Adrenal gland (tissue), 5 donors: Measurements from ENCODE around the gene ZNF280C.

Source experiments
- CTCF ChIP-seq, 6 experiments: fragments of 450-650 bp in 4 of 6; fragments of 200-600 bp in 2 of 6; sonication (generic) in 1 of 6; IDR thresholded peaks; 1 replicate in 5 of 6; 2 replicates in 1 of 6; pipeline versions ENCODE4 v1.5.1 to v1.8.0; 2016 to 2021; ENCODE audit warnings: antibody characterized with exemption in 6 of 6, mild to moderate bottlenecking in 2 of 6, moderate library complexity in 1 of 6
- POLR2A ChIP-seq, 2 donors: fragments of 450-650 bp; IDR thresholded peaks; one replicate each; pipeline ENCODE4 v1.6.1; 2017; ENCODE audit warnings: antibody characterized with exemption in 2 of 2, mild to moderate bottlenecking in 2 of 2, moderate library complexity in 1 of 2
- donor health status: DM: no; HTN: no; CAD: no.

DNA sequence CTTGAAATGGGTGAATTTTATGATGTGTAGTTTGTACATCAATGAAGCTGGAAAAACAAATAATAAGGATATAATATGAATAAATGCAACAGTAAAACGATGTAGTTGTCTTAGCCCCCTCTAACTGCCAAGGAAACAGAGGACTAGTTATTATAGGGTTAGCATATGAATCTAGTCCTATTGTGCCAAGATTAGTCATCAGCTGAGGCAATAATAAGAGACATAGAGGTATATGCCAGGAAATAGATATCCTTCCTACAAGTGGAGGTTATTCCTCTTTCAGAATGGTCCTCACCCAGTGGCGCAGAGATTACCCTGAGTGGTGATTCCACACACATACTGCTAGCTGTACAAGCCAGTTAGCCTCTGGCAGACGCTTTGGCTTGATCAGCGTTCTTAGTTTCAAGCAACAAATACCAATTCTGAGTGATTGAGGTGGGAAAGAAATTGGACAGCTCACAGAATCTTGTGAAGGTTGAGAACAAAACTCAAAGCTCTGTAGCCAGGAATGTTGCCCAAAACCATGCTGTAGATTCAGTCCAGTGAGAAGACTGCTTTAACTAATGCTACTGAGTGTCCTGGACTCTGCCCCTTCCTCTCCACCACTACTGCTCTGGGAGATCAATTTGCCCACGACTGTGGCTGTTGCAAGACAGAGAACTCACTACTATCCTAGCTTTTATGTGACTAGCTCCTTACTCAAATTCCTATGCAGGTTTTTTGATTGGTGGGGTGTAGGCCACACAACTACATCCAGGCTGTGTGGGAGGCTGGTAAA, 27.0 kb upstream of the ZNF280C start:
- no peak for TF ChIP-seq POLR2A (IDR thresholded peaks at IDR 0.05)
- no peak for TF ChIP-seq CTCF (IDR thresholded peaks at IDR 0.05)
